Measurements from ENCODE around the gene ELOA.

- TF ChIP-seq CTCF (IDR thresholded peaks at IDR 0.05; ENCODE audit: insufficient read depth, low read length, poor library complexity, severe bottlenecking) (no peak), EZH2phosphoT487 (conservative IDR thresholded peaks at IDR 0.05; ENCODE audit: low read length) (no peak)
Measured at GRCh38 chr1:23774174-23774880, 31.1 kb downstream of the ELOA start.
